Measurements from ENCODE around the gene SPEG. TPM values are rescaled to one million over a fixed set of nuclear protein-coding genes. Genes with fewer than 3 reads are reported as not detected.

Gene SPEG
- total RNA-seq, 2 donors from 2014 or later = 30.7 to 53.4 TPM

- Histone ChIP-seq H3K9me3 (no peaks in the 10 kb centered on the region), H3K4me1 (replicated peaks) (no peaks in the 10 kb centered on the region), H3K27me3 (replicated peaks; ENCODE audit: insufficient read depth) (no peaks in the 10 kb centered on the region), H3K27ac (peak overlapping the region; percentile 64 to 69), H3K36me3 (no peaks in the 10 kb centered on the region), H3K4me3 (no peak overlapping the region)
- no peak for DNase-seq (ENCODE audit: low spot score)
- WGBS = 78% methylated on average over 16 of the region's 16 CpGs
- intact Hi-C loops (cut with DNase I) = no loop called here
- TF ChIP-seq POLR2A (IDR thresholded peaks at IDR 0.05) (no peak), POLR2AphosphoS5 (IDR thresholded peaks at IDR 0.05) (peak; percentile 34)
- TF ChIP-seq, protein P1, sequence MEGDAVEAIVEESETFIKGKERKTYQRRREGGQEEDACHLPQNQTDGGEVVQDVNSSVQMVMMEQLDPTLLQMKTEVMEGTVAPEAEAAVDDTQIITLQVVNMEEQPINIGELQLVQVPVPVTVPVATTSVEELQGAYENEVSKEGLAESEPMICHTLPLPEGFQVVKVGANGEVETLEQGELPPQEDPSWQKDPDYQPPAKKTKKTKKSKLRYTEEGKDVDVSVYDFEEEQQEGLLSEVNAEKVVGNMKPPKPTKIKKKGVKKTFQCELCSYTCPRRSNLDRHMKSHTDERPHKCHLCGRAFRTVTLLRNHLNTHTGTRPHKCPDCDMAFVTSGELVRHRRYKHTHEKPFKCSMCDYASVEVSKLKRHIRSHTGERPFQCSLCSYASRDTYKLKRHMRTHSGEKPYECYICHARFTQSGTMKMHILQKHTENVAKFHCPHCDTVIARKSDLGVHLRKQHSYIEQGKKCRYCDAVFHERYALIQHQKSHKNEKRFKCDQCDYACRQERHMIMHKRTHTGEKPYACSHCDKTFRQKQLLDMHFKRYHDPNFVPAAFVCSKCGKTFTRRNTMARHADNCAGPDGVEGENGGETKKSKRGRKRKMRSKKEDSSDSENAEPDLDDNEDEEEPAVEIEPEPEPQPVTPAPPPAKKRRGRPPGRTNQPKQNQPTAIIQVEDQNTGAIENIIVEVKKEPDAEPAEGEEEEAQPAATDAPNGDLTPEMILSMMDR (IDR thresholded peaks at IDR 0.05) = peak in 2 of 4 experiments; percentile 11 to 29
Observed at GRCh38 chr2:219433666-219434467, 776 bp upstream of the SPEG start.

DNA sequence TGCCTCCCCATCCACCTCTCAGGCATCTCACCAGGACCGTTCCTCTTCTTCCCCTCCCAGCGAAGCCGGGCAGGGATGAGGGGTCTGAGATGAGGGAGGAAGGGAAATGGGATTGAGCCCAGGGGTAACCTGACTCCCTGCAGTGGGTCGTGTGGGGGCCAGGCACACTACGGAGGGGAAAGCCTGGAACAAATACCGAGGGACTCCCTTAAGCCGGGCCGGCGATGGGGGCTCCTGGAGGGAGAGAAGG lies 250 bp upstream of the SPEG start:
- peak overlapping the region; percentile 64 to 69 for H3K27ac ChIP-seq
- no peaks in the 10 kb centered on the region for H3K36me3 ChIP-seq
- no peak overlapping the region for H3K4me3 ChIP-seq
- 42% methylated on average over 9 of the region's 9 CpGs for WGBS
- DNase-seq (ENCODE audit: low spot score) = no peak
- TF ChIP-seq POLR2AphosphoS5 (IDR thresholded peaks at IDR 0.05) (no peak), POLR2A (IDR thresholded peaks at IDR 0.05) (no peak)
- TF ChIP-seq, protein P1 (IDR thresholded peaks at IDR 0.05) = no peak
- H3K27me3 ChIP-seq (replicated peaks; ENCODE audit: insufficient read depth) = no peaks in the 10 kb centered on the region
- no peaks in the 10 kb centered on the region for H3K4me1 ChIP-seq (replicated peaks)
- intact Hi-C loops (cut with DNase I) = no loop called here
- no peaks in the 10 kb centered on the region for H3K9me3 ChIP-seq

- intact Hi-C loops (cut with DNase I) = no loop called here
- WGBS = 90% methylated on average over 6 of the region's 6 CpGs
- no peaks in the 10 kb centered on the region for H3K4me1 ChIP-seq (replicated peaks)
- no peaks in the 10 kb centered on the region for H3K27me3 ChIP-seq (replicated peaks; ENCODE audit: insufficient read depth)
- H3K36me3 ChIP-seq = no peaks in the 10 kb centered on the region
- no peak for DNase-seq (ENCODE audit: low spot score)
- no peak for TF ChIP-seq POLR2A (IDR thresholded peaks at IDR 0.05)
- no peak for TF ChIP-seq POLR2AphosphoS5 (IDR thresholded peaks at IDR 0.05)
- TF ChIP-seq, protein P1 (IDR thresholded peaks at IDR 0.05) = no peak
- H3K9me3 ChIP-seq = no peaks in the 10 kb centered on the region
- no peak overlapping the region for H3K4me3 ChIP-seq
- peak overlapping the region; percentile 64 to 69 for H3K27ac ChIP-seq
Observed at GRCh38 chr2:219435701-219436100, 1.1 kb downstream of the SPEG start.

DNA sequence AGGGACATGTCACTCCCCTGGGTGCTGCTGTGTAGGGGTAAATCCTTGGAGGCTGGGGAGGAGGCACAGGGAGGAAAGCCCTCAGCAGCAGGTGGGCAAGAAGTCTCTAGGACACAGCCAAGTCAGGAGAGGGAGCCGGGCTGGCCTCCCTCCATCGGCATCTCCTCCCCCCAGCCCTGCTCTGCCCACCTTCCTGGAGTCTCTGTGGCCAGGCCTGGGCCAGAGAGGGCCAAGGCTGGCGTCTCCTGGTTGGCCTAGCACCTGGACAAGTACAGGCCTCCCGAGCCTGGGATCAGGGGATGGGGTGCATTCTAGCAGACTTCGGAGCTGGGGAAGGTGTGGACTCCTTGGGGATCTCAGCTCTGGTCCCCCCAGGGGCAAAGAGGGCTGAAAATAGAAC lies 1.8 kb downstream of the SPEG start:
- no peak for TF ChIP-seq POLR2A (IDR thresholded peaks at IDR 0.05)
- TF ChIP-seq, protein P1 (IDR thresholded peaks at IDR 0.05) = no peak
- no peak for TF ChIP-seq POLR2AphosphoS5 (IDR thresholded peaks at IDR 0.05)
- no peak for DNase-seq (ENCODE audit: low spot score)
- Histone ChIP-seq H3K27me3 (replicated peaks; ENCODE audit: insufficient read depth) (no peaks in the 10 kb centered on the region), H3K4me3 (no peak overlapping the region), H3K36me3 (no peaks in the 10 kb centered on the region), H3K9me3 (no peaks in the 10 kb centered on the region), H3K27ac (peak overlapping the region; percentile 22 to 64), H3K4me1 (replicated peaks) (no peaks in the 10 kb centered on the region)
- WGBS = 84% methylated on average over 5 of the region's 5 CpGs
- intact Hi-C loops (cut with DNase I) = no loop called here

- Histone ChIP-seq H3K4me3 (no peak overlapping the region), H3K27ac (peak overlapping the region in 1 of 2 donors; percentile 64), H3K36me3 (no peaks in the 10 kb centered on the region), H3K9me3 (no peaks in the 10 kb centered on the region), H3K4me1 (replicated peaks) (no peaks in the 10 kb centered on the region), H3K27me3 (replicated peaks; ENCODE audit: insufficient read depth) (no peaks in the 10 kb centered on the region)
- WGBS = 63% methylated on average over 3 of the region's 3 CpGs
- TF ChIP-seq, protein P1 (IDR thresholded peaks at IDR 0.05) = no peak
- TF ChIP-seq POLR2A (IDR thresholded peaks at IDR 0.05) (no peak), POLR2AphosphoS5 (IDR thresholded peaks at IDR 0.05) (no peak)
- intact Hi-C loops (cut with DNase I) = no loop called here
- DNase-seq (ENCODE audit: low spot score) = no peak
Observed at GRCh38 chr2:219437141-219437540, 2.5 kb downstream of the SPEG start.

Data from prostate gland (tissue), 2 donors.